C4-2B (cell line): ENCODE measurements around the gene B3GALT4.

Source experiments
- ZFX ChIP-seq: fragments of 450-650 bp; IDR thresholded peaks from 2 replicates; pipeline ENCODE4 v1.6.1; 2017
- TF ChIP-seq, protein P1 (sequence below): fragments of 450-650 bp; conservative IDR thresholded peaks from 2 replicates; pipeline ENCODE4 v1.5.1; 2017; ENCODE audit warnings: mild to moderate bottlenecking

DNA sequence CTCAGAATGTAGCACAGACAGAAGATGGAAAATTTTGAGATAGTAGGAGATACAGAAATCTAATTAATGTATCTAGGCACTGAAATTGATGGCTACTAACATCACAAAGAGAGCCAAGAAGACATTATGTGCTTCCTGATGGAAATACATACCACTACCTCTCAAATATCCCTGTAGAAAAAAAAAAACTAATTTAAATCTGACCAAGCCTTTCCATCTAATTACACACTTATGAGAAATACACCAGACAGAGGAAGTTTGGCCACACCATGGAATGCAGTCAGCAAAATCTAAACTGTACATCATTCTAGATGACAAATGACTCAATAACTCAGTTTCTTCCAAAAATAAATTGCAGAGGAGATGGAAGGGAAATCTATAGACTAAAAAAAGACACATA, 24.2 kb upstream of the B3GALT4 start:
- TF ChIP-seq, protein P1, sequence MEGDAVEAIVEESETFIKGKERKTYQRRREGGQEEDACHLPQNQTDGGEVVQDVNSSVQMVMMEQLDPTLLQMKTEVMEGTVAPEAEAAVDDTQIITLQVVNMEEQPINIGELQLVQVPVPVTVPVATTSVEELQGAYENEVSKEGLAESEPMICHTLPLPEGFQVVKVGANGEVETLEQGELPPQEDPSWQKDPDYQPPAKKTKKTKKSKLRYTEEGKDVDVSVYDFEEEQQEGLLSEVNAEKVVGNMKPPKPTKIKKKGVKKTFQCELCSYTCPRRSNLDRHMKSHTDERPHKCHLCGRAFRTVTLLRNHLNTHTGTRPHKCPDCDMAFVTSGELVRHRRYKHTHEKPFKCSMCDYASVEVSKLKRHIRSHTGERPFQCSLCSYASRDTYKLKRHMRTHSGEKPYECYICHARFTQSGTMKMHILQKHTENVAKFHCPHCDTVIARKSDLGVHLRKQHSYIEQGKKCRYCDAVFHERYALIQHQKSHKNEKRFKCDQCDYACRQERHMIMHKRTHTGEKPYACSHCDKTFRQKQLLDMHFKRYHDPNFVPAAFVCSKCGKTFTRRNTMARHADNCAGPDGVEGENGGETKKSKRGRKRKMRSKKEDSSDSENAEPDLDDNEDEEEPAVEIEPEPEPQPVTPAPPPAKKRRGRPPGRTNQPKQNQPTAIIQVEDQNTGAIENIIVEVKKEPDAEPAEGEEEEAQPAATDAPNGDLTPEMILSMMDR, result no peak
- TF ChIP-seq ZFX, result no peak
